ENCODE results near the gene RXFP1. TPM values are rescaled to one million over a fixed set of nuclear protein-coding genes. Genes with fewer than 3 reads are reported as not detected.

The RXFP1 gene
- total RNA-seq, 1 experiment from 2014 or later = not detected

- POLR2A ChIA-PET = no interaction called here
Measured at GRCh38 chr4:158536833-158537232, 15.2 kb downstream of the RXFP1 start.

GRCh38 chr4:158538176-158538575 is 16.5 kb downstream of the RXFP1 start:
- no TSS peak for BruUV-seq (replicated peaks)
- CTCF ChIA-PET = no interaction called here
- TF ChIP-seq, protein P1, sequence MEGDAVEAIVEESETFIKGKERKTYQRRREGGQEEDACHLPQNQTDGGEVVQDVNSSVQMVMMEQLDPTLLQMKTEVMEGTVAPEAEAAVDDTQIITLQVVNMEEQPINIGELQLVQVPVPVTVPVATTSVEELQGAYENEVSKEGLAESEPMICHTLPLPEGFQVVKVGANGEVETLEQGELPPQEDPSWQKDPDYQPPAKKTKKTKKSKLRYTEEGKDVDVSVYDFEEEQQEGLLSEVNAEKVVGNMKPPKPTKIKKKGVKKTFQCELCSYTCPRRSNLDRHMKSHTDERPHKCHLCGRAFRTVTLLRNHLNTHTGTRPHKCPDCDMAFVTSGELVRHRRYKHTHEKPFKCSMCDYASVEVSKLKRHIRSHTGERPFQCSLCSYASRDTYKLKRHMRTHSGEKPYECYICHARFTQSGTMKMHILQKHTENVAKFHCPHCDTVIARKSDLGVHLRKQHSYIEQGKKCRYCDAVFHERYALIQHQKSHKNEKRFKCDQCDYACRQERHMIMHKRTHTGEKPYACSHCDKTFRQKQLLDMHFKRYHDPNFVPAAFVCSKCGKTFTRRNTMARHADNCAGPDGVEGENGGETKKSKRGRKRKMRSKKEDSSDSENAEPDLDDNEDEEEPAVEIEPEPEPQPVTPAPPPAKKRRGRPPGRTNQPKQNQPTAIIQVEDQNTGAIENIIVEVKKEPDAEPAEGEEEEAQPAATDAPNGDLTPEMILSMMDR (IDR thresholded peaks at IDR 0.05) = no peak
- POLR2A ChIA-PET = no interaction called here
- no peaks in the 10 kb centered on the region for H3K4me1 ChIP-seq (ENCODE audit: control insufficient read depth, insufficient read depth, low read length)
- H3K4me3 ChIP-seq (ENCODE audit: low read depth in 2 of 2, low read length in 2 of 2) = no peak overlapping the region
- intact Hi-C loops (cut with micrococcal nuclease; ENCODE audit: unreplicated experiment) (no loop called here), in situ Hi-C loops (cut with HindIII; ENCODE audit: low pct_unique_long_range_greater_than_20kb, low sequenced_read_pairs) (no loop called here)
- no peak overlapping the region for H3K27ac ChIP-seq (ENCODE audit: low read length)
- H3K9me3 ChIP-seq (ENCODE audit: control insufficient read depth, insufficient read depth, low read depth, low read length) = no peaks in the 10 kb centered on the region
- no peak for ATAC-seq
- no peaks in the 10 kb centered on the region for H3K27me3 ChIP-seq (ENCODE audit: control insufficient read depth, insufficient read depth, low read length)
- no peak for DNase-seq (ENCODE audit: low read depth, low spot score)
- no peaks in the 10 kb centered on the region for H3K36me3 ChIP-seq (ENCODE audit: control insufficient read depth, insufficient read depth, low read length)

More at GRCh38 chr4:158536833-158537232, 15.2 kb downstream of the RXFP1 start:
- no TSS peak for BruUV-seq (replicated peaks)
- DNase-seq (ENCODE audit: low read depth, low spot score) (no peak), ATAC-seq (no peak)
- intact Hi-C loops (cut with micrococcal nuclease; ENCODE audit: unreplicated experiment) (no loop called here), in situ Hi-C loops (cut with HindIII; ENCODE audit: low pct_unique_long_range_greater_than_20kb, low sequenced_read_pairs) (no loop called here)
- no peak overlapping the region for H3K4me3 ChIP-seq (ENCODE audit: low read depth in 2 of 2, low read length in 2 of 2)
- H3K27ac ChIP-seq (ENCODE audit: low read length) = no peak overlapping the region
- no peaks in the 10 kb centered on the region for H3K36me3 ChIP-seq (ENCODE audit: control insufficient read depth, insufficient read depth, low read length)
- no peaks in the 10 kb centered on the region for H3K4me1 ChIP-seq (ENCODE audit: control insufficient read depth, insufficient read depth, low read length)
- H3K27me3 ChIP-seq (ENCODE audit: control insufficient read depth, insufficient read depth, low read length) = no peaks in the 10 kb centered on the region
- CTCF ChIA-PET = no interaction called here
- no peaks in the 10 kb centered on the region for H3K9me3 ChIP-seq (ENCODE audit: control insufficient read depth, insufficient read depth, low read depth, low read length)
- TF ChIP-seq TCF7L2 (IDR thresholded peaks at IDR 0.05; ENCODE audit: low read depth, low read length) (no peak), POLR2AphosphoS5 (IDR thresholded peaks at IDR 0.05; ENCODE audit: low read depth, low read length) (no peak), SIN3A (IDR thresholded peaks at IDR 0.05; ENCODE audit: borderline replicate concordance, insufficient read depth, low read depth, low read length) (no peak)
- TF ChIP-seq, protein P1 (IDR thresholded peaks at IDR 0.05) = no peak
- TF ChIP-seq, protein P2, sequence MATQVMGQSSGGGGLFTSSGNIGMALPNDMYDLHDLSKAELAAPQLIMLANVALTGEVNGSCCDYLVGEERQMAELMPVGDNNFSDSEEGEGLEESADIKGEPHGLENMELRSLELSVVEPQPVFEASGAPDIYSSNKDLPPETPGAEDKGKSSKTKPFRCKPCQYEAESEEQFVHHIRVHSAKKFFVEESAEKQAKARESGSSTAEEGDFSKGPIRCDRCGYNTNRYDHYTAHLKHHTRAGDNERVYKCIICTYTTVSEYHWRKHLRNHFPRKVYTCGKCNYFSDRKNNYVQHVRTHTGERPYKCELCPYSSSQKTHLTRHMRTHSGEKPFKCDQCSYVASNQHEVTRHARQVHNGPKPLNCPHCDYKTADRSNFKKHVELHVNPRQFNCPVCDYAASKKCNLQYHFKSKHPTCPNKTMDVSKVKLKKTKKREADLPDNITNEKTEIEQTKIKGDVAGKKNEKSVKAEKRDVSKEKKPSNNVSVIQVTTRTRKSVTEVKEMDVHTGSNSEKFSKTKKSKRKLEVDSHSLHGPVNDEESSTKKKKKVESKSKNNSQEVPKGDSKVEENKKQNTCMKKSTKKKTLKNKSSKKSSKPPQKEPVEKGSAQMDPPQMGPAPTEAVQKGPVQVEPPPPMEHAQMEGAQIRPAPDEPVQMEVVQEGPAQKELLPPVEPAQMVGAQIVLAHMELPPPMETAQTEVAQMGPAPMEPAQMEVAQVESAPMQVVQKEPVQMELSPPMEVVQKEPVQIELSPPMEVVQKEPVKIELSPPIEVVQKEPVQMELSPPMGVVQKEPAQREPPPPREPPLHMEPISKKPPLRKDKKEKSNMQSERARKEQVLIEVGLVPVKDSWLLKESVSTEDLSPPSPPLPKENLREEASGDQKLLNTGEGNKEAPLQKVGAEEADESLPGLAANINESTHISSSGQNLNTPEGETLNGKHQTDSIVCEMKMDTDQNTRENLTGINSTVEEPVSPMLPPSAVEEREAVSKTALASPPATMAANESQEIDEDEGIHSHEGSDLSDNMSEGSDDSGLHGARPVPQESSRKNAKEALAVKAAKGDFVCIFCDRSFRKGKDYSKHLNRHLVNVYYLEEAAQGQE (IDR thresholded peaks at IDR 0.05; ENCODE audit: insufficient read depth in 1 of 2, low read depth in 2 of 2, low read length in 1 of 2) = no peak

GRCh38 chr4:158538911-158539310 is 17.2 kb downstream of the RXFP1 start:
- in situ Hi-C loops (cut with HindIII; ENCODE audit: low pct_unique_long_range_greater_than_20kb, low sequenced_read_pairs) = no loop called here
- no peak for ATAC-seq
- H3K27me3 ChIP-seq (ENCODE audit: control insufficient read depth, insufficient read depth, low read length) = no peaks in the 10 kb centered on the region
- DNase-seq (ENCODE audit: low read depth, low spot score) = no peak
- ChIA-PET POLR2A (no interaction called here), CTCF (no interaction called here)
- H3K27ac ChIP-seq (ENCODE audit: low read length) = no peak overlapping the region
- H3K9me3 ChIP-seq (ENCODE audit: control insufficient read depth, insufficient read depth, low read depth, low read length) = no peaks in the 10 kb centered on the region
- no TSS peak for BruUV-seq (replicated peaks)
- no peaks in the 10 kb centered on the region for H3K4me1 ChIP-seq (ENCODE audit: control insufficient read depth, insufficient read depth, low read length)
- H3K4me3 ChIP-seq (ENCODE audit: low read depth in 2 of 2, low read length in 2 of 2) = no peak overlapping the region
- no peak for TF ChIP-seq POLR2AphosphoS5 (IDR thresholded peaks at IDR 0.05; ENCODE audit: low read depth, low read length)
- TF ChIP-seq, protein P2 (IDR thresholded peaks at IDR 0.05; ENCODE audit: insufficient read depth in 1 of 2, low read depth in 2 of 2, low read length in 1 of 2) = no peak
- TF ChIP-seq, protein P1 (IDR thresholded peaks at IDR 0.05) = no peak
- H3K36me3 ChIP-seq (ENCODE audit: control insufficient read depth, insufficient read depth, low read length) = no peaks in the 10 kb centered on the region
- intact Hi-C loops (cut with micrococcal nuclease; ENCODE audit: unreplicated experiment) = no loop called here
